ENCODE results near the gene PADI2. TPM values are rescaled to one million over a fixed set of nuclear protein-coding genes. Genes with fewer than 3 reads are reported as not detected.

The PADI2 gene
- polyA plus RNA-seq, 4 donors, result 2.3 to 2.8 (median 2.4) TPM

DNA sequence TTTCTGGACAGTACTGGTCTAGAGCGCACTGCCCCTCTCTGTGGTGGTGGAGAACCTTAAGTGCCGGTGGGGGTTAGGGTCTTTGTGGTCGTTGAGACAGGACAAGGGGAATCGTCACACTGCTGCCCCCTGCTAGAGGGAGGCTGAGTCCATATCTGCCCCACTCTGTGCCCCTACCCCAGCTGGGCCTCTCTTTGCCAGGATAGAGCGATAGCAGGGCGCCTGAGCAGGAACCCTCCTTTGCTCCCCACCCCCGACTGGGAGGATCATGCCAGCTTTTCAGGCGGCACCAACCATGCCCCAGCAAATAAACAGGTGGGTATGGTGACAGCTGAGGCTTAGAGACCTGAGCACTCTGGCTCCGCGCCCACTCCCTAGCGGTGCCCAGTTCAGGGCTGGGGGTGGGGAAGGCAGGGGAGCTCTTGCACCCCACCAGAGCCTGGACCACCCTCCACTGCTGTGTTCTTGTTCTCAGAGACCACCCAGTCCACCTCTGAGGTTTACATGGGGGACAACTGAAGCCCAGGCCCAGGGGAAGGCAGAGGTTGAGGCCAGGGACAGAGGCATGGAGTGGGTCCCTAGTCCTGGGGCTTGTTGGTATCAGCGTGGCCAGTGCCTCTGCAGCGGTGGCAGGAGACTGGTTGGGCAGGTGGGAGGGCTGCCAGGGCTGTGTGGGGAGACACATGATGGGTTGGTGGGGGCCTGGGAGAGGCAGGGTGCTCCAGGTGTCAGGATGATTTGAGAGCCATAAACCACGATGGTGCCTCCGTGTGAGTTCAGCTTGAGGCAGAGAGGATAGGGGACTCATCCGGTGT, 1.6 kb downstream of the PADI2 start:
- no peak for DNase-seq (ENCODE audit: low read depth in 4 of 4, low spot score in 2 of 4)

DNA sequence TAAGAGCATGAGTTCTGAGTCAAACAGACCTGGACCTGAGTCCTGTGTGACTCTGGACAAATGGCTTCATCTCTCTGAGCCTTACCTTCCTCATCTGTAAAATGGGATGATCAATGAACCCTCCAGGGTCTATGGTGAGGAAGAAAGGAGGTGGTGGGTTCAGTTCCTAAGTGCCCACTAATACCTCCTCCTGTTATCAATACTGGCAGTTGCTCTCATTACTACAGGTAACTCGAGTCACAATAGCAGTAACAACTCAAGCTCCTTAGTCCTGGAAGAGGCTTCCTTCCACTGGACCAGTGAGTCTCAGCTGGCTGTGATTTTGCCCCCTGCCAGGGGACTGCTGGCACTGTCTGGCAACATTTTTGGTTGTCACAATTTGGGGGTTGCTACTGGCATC, 2.6 kb downstream of the PADI2 start:
- no peak for DNase-seq (ENCODE audit: low read depth in 4 of 4, low spot score in 2 of 4)

DNA sequence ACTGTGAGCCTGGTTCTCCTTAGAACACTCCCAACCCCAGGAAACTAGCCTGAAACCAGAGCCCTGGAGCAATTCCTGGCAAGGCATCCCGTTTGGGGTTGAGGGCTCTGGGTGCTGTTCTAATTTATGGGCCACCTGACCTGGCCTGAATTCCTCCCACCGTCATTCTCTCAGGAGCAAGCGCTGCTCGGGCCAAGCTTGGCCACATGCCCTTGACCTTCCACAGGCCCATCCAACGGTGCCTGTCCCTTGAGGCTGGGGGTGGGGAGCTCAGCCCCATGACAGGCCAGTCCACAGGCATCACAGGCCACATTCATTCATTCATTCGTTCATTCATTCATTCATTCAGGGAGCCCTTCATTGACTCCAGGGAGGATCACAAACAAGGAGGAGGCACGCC, 5.3 kb downstream of the PADI2 start:
- DNase-seq (ENCODE audit: low read depth in 4 of 4, low spot score in 2 of 4), result no peak

DNA sequence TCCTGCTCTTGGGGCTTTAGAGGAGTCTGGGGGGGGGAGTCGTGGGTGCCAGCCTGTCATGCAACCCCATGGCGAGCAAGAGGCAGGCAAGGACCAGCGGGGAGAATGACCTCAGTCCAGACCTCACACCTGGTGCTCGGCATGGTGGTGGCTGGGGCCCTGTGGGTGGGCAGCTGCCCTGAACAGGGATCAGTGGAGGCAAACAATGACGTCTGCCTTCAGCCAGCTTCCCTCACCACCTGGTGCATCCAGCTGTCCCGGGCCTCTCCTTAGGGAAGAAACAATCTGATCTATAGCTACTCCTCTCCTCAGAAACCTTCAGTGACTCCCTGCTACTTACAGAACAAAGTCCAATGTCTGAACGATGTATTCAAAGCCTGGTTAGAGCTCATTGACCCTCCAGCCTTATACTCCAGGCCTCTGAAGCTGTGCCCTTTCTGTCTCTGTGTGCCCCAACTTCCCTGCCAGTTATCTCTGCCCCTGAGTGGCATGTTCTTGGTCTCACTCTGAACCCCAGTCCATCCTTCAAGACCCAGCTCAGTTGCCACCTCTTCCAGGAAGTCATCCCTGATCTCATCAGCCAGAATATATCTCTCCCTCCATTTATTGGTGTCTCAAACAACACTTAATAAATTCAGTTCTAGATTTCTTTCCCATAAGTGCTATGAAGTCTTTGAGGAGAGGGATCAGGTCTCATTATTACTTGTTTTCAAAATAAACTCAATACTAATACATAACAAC, 6.6 kb downstream of the PADI2 start:
- DNase-seq (ENCODE audit: low read depth in 4 of 4, low spot score in 2 of 4), result no peak

DNA sequence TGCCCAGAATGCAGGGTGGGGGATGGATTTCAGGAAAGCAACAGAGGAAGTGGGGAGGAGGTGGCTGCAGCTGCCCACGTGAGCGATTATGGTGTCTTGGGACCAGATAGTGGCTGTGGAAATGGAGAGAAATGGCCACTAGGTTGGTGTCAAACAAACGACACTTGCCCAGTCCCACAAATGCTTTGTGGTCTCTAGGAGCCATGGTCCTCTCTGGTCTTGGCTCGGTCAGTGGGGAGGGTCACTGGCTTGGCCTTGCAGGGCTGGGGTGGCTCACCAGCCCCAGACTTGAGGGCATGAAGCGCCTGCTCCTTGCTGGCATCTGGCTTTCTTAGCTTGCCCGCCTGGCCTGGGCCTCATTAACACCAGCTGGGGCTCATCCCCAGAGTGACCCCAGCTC, 7.2 kb downstream of the PADI2 start:
- no peak for DNase-seq (ENCODE audit: low read depth in 4 of 4, low spot score in 2 of 4)

DNA sequence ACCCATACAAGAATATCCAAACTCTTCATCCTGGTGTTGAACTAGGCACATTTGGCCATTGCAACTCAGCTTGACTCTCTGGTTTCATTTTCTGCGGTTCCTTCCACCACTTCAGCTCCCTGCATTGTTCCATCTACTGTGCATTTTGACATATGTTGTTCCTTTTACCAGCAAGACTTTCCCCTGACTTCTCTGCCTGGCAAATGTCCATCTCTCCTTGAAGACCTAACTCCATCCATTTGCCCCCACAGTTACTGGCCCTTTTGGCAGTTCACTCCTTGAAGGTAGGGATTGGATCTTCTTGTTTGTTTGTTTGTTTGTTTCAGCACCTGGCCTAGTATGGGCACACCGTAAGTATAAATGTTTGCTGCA, 8.7 kb downstream of the PADI2 start:
- no peak for DNase-seq (ENCODE audit: low read depth in 4 of 4, low spot score in 2 of 4)

DNA sequence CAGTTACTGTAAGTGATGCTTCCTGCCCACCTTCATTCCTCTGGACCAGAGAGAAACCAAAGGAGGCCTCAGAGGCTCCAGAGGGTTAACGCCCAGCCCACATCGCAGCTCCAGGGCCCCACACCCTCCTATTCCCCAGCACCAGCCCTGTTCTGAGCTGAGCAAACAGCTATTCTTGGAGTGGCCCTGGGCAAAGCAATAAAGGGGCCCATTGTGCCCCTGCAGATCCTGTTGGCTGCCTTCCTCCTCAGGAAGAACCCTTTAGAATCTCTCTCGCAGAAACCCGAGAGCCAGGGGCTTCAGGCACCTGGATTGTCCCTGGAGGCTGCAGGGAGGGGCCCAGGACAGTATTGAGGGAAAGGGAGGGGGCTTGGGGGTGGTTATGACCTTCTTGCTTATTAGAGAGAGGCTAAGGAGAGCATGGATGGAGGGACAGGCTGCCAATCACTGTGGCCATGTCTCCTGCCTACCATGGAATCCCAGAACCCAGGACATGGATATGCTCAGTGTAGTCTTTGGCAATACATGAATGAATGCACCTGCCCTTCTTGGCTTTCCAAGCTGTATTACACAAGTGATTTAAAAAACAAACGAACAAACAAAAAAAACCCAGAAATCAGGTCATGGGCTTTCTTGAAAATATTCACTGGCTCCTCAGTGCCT, 9.2 kb downstream of the PADI2 start:
- no peak for DNase-seq (ENCODE audit: low read depth in 4 of 4, low spot score in 2 of 4)

DNA sequence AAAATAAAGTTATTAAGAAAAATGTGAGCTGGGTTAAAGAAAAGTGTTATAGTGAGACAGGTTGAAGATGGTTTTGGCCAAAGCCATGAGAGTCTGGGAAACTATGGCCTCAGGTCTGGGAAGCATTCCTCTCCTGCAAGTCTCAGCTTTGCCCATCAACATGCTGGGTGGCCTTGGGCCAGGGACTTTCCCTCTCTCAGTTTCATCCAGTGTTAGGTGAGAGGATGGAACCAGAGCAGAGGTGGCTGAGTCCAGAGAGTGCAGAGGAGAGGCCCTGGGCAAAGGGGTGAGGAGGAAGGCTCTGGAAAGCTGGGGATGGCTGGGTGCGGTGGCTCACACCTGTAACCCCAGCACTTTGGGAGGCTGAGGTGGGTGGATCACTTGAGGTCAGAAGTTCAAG, 10.5 kb downstream of the PADI2 start:
- no peak for DNase-seq (ENCODE audit: low read depth in 4 of 4, low spot score in 2 of 4)

DNA sequence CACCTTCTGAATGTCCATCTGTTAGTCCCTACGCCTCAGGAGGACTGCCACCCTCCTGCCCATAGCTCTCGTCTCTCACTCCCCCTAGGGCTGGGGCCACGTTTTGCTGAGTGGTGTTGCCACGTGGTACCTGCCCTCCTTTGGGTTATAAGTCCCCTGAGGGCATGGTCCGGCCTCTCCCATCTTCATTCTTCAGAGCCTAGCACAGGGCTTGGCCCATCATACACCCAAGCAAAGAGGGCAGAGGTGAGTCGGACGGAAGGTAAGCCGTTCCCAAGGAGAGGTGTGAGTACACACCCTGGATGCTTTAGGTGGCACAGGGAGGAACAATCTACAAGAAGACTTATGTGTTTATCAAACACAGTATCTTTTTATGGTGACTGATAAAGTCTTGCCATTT, 10.9 kb downstream of the PADI2 start:
- no peak for DNase-seq (ENCODE audit: low read depth in 4 of 4, low spot score in 2 of 4)

DNA sequence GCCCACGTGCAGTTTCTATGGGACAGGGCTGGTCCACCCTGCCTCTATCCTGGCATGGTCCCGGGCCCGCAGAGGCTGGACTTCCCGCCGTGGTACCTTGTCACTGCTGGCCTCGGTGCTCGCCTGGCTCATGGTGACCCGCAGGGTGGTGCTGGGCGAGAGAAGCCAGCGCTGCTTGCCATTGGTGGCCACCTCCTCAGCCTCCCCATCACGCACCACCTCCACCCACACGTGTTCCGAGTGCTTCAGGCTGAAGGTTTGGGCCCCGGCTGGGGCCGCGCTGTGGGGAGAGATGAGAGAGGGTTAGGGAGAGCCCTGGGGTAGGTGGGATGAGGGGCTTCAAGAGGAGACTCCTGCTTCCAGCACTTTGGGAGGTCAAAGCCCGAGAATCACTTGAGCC, 14.5 kb downstream of the PADI2 start:
- no peak for DNase-seq (ENCODE audit: low read depth in 4 of 4, low spot score in 2 of 4)

DNA sequence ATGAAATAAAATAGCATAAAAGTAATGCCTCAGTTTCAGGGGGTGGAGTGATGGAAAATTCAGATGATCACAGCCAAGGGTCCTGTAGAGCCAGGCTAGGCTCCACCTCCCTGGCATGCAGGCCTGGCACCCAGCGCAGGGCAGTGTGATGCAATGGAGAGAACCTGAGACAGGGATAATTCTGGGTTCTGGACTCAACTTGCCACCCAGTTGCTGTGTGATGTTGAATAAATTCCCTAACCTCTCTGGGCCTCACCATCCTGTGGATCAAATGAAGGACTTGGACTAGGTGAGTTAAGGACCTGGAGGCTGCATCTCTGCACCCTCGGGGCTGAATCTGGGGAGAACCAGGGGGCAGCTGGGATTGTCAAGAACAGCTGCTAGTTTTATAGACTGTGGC, 17.0 kb downstream of the PADI2 start:
- DNase-seq (ENCODE audit: low read depth in 4 of 4, low spot score in 2 of 4), result no peak

DNA sequence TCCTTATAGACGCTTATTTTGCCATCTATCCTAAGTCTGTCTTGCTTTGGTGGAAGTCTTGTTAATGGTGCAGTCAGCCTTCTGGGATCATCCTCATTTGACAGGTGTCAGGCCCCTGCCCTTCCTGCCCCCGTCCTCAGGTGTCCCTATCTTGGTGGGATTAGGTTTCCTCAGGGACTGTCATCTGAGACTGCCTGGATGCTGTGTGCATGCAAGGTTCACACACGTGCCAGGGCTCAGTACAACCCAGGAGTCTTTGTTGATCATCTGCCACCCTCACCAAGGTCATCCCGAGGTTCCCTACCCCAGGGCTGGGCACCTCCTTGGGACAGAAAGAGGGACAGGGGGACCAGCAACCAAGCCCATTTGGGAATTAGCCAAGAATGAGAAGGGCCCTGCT, 18.0 kb downstream of the PADI2 start:
- DNase-seq (ENCODE audit: low read depth in 4 of 4, low spot score in 2 of 4), result no peak

DNA sequence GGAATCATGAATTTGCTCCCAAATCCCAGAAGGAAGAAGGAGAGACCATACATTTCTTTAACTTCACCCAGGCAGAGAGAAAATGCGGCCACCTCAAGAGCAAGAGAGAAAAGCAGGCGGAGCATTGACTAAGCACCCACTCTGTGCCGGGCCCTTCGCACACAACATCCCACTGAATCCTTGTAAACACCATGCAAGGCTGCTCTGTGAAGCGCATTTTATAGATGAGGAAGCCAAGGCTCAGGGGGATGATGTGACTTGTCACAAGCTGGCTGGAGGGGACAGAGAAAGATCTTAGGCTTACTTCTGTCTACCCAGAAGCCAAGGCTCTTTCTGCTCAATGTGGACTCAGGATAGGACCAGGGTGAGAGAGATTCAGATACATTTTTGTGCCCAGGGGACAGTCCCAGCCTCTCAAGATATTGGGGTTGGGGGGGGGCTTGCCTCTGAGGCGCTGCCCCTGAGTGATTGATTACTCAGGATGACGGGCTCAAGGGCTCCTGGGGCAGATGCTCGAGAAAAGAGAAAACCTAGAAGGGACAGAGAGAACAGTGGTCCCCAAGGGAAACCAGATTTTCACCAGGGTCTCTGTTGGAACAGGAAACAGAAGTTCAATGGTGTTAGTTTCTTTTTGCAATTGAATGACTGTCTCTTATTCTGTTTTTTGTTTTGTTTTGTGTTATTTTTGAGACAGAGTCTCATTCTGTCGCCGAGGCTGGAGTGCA, 19.5 kb downstream of the PADI2 start:
- no peak for DNase-seq (ENCODE audit: low read depth in 4 of 4, low spot score in 2 of 4)

DNA sequence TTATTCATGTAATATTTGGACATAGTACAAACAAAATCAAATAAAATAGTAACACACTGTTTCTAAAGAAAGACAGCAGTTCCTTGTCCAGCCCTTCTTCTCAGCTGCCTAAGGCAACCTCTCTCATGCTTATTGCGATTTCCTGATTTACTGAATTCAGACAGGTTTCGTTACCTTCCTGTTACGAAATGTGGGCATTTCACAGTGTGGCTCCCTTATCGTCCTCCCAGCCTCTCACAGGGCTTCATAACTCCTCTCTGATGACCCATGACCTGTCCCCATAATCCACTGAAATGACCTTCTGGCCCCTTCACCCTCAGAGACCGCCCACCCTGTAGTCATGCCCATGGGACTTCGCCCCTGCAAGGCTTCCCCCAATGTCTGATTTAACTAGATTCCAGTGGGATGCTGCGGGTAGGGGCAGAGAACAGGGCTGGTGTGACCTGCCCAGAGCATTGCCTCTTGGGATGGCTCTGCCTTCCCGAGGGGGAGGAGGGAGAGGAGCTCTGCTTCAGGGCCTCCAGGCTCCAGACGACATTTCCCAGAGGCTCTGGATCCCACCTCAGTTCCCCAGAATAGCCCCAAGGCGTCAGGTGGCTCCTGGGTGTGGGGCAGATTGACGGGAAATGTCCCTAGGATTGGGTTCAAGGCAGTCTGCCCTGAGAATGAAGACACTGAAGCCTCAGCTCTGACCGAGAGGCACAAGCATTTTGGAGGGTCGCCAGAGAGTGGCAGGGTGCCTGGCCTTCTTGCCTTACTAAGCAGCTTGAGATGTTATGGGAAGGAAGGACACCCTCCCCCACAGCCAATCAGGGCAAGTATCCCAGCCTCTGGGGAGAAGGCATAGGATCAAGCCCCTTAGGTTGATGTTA, 20.6 kb downstream of the PADI2 start:
- no peak for DNase-seq (ENCODE audit: low read depth in 4 of 4, low spot score in 2 of 4)

DNA sequence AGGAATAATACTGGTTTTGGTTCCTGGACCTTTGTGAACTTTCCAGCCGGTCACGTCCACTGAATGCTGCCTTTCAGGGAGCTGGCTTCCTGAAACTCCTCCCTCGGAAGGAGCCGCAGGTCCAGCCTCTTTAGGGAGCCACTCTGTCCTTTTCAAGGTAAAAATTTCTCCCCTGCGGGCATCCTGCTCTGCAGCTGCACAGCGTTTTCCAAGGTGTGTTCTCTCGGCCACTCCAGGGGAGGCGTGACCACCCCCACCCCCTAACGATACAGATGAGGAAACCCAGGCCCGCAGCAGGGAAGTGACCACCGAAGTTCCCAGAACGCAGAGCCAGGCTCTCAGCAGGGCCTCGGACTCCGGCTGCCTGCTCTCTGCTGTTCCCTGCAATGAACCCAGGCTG, 21.5 kb downstream of the PADI2 start:
- no peak for DNase-seq (ENCODE audit: low read depth in 4 of 4, low spot score in 2 of 4)

DNA sequence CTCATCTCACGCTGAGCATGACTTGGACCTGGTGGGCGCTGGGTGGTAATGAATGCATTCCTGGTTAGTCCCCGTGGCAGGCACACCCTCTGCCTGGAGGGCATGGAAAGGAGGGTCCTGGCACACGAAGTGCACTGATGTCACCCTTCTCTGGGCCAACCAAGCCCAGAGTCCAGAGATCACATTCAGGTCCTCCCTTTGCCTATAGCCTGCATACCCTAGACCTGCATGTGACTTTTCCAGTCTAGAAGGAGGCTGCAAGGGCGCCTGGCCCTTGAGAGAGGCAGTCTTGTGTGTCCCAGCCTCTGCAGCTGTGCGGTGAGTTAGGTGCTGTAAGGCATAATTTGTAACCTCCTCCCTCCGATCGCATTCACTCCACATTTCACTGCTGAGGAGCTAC, 22.1 kb downstream of the PADI2 start:
- no peak for DNase-seq (ENCODE audit: low read depth in 4 of 4, low spot score in 2 of 4)

DNA sequence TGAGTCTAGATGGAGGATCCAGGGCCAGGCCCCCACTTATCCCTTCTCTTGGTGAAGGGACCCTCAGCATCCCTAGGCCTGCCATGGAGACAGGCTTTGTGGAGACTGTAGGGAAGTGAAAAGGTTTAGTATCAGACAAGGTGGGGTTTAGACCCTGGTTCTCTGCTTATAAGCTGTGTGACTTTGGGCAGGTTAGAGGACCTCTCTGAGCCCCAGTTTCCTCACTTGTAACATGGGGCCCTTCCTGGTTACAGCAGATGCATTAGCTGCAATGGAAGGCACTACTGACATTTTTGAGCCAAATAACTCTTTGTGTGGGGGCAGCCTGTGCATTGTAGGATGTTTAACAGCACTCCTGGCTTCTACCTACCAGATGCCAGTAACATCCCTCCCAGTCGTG, 22.7 kb downstream of the PADI2 start:
- DNase-seq (ENCODE audit: low read depth in 4 of 4, low spot score in 2 of 4), result no peak

DNA sequence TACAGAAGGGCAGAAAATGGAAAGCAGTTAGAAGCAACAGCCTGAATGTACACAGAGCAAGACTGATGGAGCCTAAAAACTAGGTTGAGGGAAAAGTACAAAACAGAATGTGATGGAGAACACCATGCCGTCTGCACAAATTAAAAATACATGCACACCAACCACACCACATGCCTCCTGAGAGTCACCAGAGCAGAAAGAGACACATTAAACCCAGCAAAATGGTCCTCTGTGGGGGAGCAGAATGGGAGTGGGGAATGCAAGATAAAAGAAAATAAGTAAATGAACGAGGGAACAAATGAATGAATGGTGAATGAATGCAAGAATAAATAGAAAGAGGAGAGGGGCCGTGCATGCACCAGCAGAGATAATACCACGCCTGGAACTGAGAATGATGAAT, 24.1 kb downstream of the PADI2 start:
- DNase-seq (ENCODE audit: low read depth in 4 of 4, low spot score in 2 of 4), result no peak

DNA sequence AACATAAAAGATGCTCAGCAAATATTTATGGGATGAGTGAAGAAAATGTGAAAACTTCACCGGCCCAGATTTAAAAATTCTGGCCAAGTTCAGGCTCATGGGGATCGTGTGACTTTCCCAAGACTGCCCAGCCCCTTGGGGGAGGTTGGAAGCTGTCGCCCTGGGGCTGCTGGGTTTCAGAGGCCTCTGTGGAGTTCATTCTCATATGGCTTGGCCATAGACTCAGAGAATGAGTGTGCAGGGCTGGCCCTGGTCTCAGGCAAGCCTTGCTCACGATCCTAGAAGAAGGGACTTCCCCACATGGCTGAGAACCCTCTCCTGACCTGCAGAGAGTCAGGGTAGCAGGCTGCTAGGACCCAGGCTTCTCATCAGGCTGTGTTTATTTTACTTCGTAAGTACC, 24.6 kb downstream of the PADI2 start:
- DNase-seq (ENCODE audit: low read depth in 4 of 4, low spot score in 2 of 4), result no peak

DNA sequence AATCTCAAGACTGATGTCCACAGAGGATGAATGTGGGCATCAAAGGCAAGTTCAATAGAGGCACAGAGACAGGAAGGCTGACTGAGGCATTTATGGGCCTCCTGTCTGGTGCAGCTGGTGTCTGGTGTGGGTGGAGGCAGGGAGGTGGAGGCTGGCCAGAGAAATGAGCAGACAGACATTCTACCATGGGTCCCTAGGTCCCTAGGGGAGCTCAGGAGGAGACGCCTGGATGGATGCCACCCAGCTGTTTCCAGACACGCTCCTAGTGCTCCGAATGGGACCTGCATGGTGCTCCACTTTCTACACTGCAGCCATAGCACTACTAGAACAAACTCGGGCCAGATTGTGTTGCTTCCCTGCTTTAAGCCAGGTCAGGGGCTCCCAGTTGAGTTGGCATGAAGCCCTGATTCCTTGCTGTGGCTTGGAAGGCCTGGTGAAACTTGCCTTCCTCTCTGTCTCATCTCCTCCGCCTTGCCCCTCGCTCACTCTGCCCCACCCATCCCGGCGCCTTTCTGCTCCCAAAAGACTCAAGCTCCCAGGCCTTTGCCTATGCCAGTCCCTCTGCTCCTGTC, 25.3 kb downstream of the PADI2 start:
- no peak for DNase-seq (ENCODE audit: low read depth in 4 of 4, low spot score in 2 of 4)

Measured in left renal cortex interstitium (tissue), 4 donors.